Measurements from ENCODE around the gene WDR47. TPM values are rescaled to one million over a fixed set of nuclear protein-coding genes. Genes with fewer than 3 reads are reported as not detected.
"Not testable (repeated sequence)": the region's sequence is repeated elsewhere in the genome, so short reads cannot be mapped to it uniquely, and the experiment has no call there.

The WDR47 gene
- total RNA-seq, 2 experiments from 2014 or later: 10.6 to 10.9 TPM

- POLR2A ChIA-PET: interaction anchor here (0.6 to 2.1 kb wide), 12 partner anchors 10 to 473 kb away, joined by 3 to 24 read pairs (median 4); partner anchors contain the start of genes GPSM2, PRPF38B, TMEM167B and WDR47
- Mint-ChIP-seq H3K9me3 (no peaks in the 10 kb centered on the region), H3K36me3 (ENCODE audit: low read depth) (peaks cover 13% of the 10 kb centered on the region), H3K27ac (peak within 1 kb of the TSS; percentile 84), H3K27me3 (no peaks in the 10 kb centered on the region), H3K4me1 (peaks cover 27% of the 10 kb centered on the region), H3K4me3 (peak within 1 kb of the TSS; percentile 95)
- DNase-seq: peak; percentile 92
- CTCF ChIA-PET: interaction anchor here (0.6 to 2.7 kb wide), 7 partner anchors 8 to 245 kb away, joined by 3 to 23 read pairs (median 4); partner anchors contain the start of genes ELAPOR1 and TMEM167B
Measured at GRCh38 chr1:109075531-109076490, 33.9 kb upstream of the WDR47 start, which contains the start of gene TAF13. Gene TAF13, minus strand, starts transcription at chr1:109076003. Its CDS starts 56 bp downstream, at chr1:109075947.

GRCh38 chr1:109069294-109069693 is 27.4 kb upstream of the WDR47 start:
- H3K4me1 Mint-ChIP-seq: peaks cover 6% of the 10 kb centered on the region
- POLR2A ChIA-PET: interaction anchor here (0.6 kb wide), 1 partner anchor 11 kb away, joined by 3 read pairs; no protein-coding TSS in a partner anchor

DNA sequence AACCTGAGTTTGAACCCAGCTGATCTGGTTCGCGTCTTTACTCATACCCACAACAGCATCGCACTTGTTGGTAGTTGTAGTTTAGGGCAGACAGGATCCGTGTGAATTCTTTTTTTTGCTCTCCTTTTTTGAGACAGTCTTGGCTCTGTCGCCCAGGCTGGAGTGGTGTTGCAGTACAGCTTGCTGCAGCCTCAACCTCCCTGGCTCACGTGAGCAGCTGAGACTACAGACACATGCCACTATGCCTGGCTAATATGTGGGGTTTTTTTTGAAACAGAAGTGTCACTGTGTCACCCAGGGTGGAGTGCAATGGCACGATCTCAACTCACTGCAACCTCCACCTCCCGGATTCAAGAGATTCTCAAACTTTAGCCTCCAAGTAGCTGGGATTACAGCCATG is 26.0 kb upstream of the WDR47 start:
- no peak overlapping the region for H3K4me3 Mint-ChIP-seq
- H3K4me1 Mint-ChIP-seq: peaks cover 4% of the 10 kb centered on the region
- H3K9me3 Mint-ChIP-seq: no peaks in the 10 kb centered on the region
- no peaks in the 10 kb centered on the region for H3K27me3 Mint-ChIP-seq
- peaks cover 25% of the 10 kb centered on the region for H3K36me3 Mint-ChIP-seq (ENCODE audit: low read depth)
- ChIA-PET CTCF (interaction anchor here (1.3 kb wide), 1 partner anchor 32 kb away, joined by 4 read pairs; no protein-coding TSS in a partner anchor), POLR2A (no interaction called here)
- DNase-seq: no peak
- H3K27ac Mint-ChIP-seq: no peak overlapping the region

More at GRCh38 chr1:109069294-109069693, 27.4 kb upstream of the WDR47 start:
- CTCF ChIA-PET: no interaction called here
- Mint-ChIP-seq H3K9me3 (no peaks in the 10 kb centered on the region), H3K27ac (no peak overlapping the region), H3K36me3 (ENCODE audit: low read depth) (peaks cover 34% of the 10 kb centered on the region), H3K4me3 (no peak overlapping the region), H3K27me3 (no peaks in the 10 kb centered on the region)
- DNase-seq: no peak

DNA sequence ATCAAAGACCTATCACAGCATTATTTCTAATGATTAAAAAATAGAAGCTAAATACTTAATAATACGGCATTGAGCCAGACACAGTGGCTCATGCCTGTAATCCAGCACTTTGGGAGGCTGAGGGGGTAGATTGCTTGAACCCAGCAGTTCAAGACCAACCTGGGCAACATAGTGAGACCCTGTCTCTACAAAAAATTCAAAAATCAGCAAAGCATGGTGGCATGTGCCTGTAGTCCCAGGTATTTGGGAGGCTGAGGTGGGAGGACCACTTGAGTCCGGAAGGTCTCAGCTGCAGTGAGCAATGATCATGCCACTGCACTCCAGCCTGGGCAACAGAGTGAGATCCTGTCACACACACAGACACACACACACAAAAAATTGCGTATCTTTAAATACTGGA is 23.2 kb upstream of the WDR47 start:
- H3K27me3 Mint-ChIP-seq: no peaks in the 10 kb centered on the region
- H3K27ac Mint-ChIP-seq: no peak overlapping the region
- no peak overlapping the region for H3K4me3 Mint-ChIP-seq
- ChIA-PET CTCF (no interaction called here), POLR2A (no interaction called here)
- H3K9me3 Mint-ChIP-seq: no peaks in the 10 kb centered on the region
- no peak for DNase-seq
- H3K4me1 Mint-ChIP-seq: no peaks in the 10 kb centered on the region
- peaks cover 21% of the 10 kb centered on the region for H3K36me3 Mint-ChIP-seq (ENCODE audit: low read depth)

- POLR2A ChIA-PET: interaction anchor here (1.5 kb wide), 1 partner anchor 19 kb away, joined by 5 read pairs; the partner anchor contains the start of gene WDR47
- Mint-ChIP-seq H3K36me3 (ENCODE audit: low read depth) (peaks cover 10% of the 10 kb centered on the region), H3K27me3 (no peaks in the 10 kb centered on the region), H3K4me3 (no peak overlapping the region), H3K4me1 (no peaks in the 10 kb centered on the region), H3K9me3 (no peaks in the 10 kb centered on the region), H3K27ac (no peak overlapping the region)
- no peak for DNase-seq
- CTCF ChIA-PET: interaction anchor here (0.9 kb wide), 1 partner anchor 51 kb away, joined by 3 read pairs; a partner anchor contains a TSS
Measured at GRCh38 chr1:109061183-109061582, 19.3 kb upstream of the WDR47 start.

DNA sequence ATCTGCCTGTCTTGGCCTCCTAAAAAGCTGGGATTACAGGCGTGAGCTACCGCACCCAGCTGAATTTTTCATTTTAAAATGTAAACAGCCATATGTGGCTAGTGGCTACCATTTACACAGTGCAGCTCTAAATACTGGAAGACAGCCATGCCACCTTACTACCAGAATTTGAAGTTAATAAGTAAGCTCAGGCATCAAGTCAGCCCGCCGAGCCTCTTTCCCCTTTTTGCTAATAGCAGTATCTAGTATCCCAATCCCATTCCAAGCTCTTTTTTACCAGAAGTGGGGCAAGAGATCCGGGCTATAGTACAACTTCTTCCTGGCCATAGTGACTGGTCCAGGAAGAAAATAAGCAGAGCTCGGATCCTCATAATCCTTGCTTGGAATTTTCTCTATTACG is 18.8 kb upstream of the WDR47 start:
- DNase-seq: no peak
- Mint-ChIP-seq H3K4me1 (no peaks in the 10 kb centered on the region), H3K36me3 (ENCODE audit: low read depth) (peaks cover 10% of the 10 kb centered on the region), H3K27me3 (no peaks in the 10 kb centered on the region), H3K9me3 (no peaks in the 10 kb centered on the region), H3K27ac (no peak overlapping the region), H3K4me3 (no peak overlapping the region)
- POLR2A ChIA-PET: interaction anchor here (1.5 kb wide), 1 partner anchor 18 kb away, joined by 5 read pairs; the partner anchor contains the start of gene WDR47
- CTCF ChIA-PET: interaction anchor here (0.9 kb wide), 1 partner anchor 52 kb away, joined by 3 read pairs; a partner anchor contains a TSS

- H3K4me1 Mint-ChIP-seq: no peaks in the 10 kb centered on the region
- H3K27me3 Mint-ChIP-seq: no peaks in the 10 kb centered on the region
- H3K9me3 Mint-ChIP-seq: no peaks in the 10 kb centered on the region
- no peak overlapping the region for H3K27ac Mint-ChIP-seq
- CTCF ChIA-PET: no interaction called here
- POLR2A ChIA-PET: interaction anchor here (0.7 to 1.1 kb wide), 2 partner anchors 11 to 20 kb away, joined by 3 to 4 read pairs; no protein-coding TSS in a partner anchor
- no peaks in the 10 kb centered on the region for H3K36me3 Mint-ChIP-seq (ENCODE audit: low read depth)
- no peak overlapping the region for H3K4me3 Mint-ChIP-seq
- no peak for DNase-seq
Measured at GRCh38 chr1:109059026-109059425, 17.1 kb upstream of the WDR47 start.

DNA sequence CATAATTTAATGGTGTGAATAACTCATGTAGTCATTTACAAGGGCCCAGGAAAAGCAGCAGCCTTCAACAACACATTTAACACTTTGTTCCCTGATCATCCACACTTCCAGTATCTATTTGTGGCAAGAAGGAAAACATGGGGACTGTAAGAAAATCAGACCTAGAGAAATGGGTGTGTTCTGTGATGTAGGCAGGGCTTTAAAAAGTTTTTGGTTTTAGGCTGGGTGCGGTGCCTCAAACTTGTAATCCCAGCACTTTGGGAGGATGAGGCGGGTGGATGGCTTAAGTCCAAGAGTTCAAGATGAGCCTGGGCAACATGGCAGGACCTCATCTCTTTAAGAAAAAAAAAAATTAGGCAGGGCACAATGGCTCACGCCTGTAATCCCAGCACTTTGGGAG is 14.2 kb upstream of the WDR47 start:
- no peak overlapping the region for H3K27ac Mint-ChIP-seq
- ChIA-PET POLR2A (no interaction called here), CTCF (no interaction called here)
- H3K9me3 Mint-ChIP-seq: no peaks in the 10 kb centered on the region
- H3K4me3 Mint-ChIP-seq: no peak overlapping the region
- H3K4me1 Mint-ChIP-seq: no peaks in the 10 kb centered on the region
- no peaks in the 10 kb centered on the region for H3K36me3 Mint-ChIP-seq (ENCODE audit: low read depth)
- H3K27me3 Mint-ChIP-seq: no peaks in the 10 kb centered on the region
- DNase-seq: no peak

GRCh38 chr1:109052145-109052544 is 10.2 kb upstream of the WDR47 start:
- H3K36me3 Mint-ChIP-seq (ENCODE audit: low read depth); H3K27ac Mint-ChIP-seq; DNase-seq; CTCF ChIA-PET; H3K4me3 Mint-ChIP-seq; H3K4me1 Mint-ChIP-seq; H3K27me3 Mint-ChIP-seq; H3K9me3 Mint-ChIP-seq; POLR2A ChIA-PET: not testable (repeated sequence)

GRCh38 chr1:109050228-109050995 is 8.5 kb upstream of the WDR47 start:
- DNase-seq: no peak
- ChIA-PET CTCF (no interaction called here), POLR2A (no interaction called here)
- Mint-ChIP-seq H3K9me3 (no peaks in the 10 kb centered on the region), H3K36me3 (ENCODE audit: low read depth) (no peaks in the 10 kb centered on the region), H3K27me3 (peaks cover 1% of the 10 kb centered on the region), H3K4me3 (no peak overlapping the region), H3K27ac (no peak overlapping the region), H3K4me1 (peaks cover 2% of the 10 kb centered on the region)

GRCh38 chr1:109048335-109048734 is 6.4 kb upstream of the WDR47 start:
- Mint-ChIP-seq H3K27me3 (peaks cover 4% of the 10 kb centered on the region), H3K4me1 (peaks cover 3% of the 10 kb centered on the region), H3K27ac (no peak overlapping the region), H3K9me3 (no peaks in the 10 kb centered on the region), H3K4me3 (no peak overlapping the region), H3K36me3 (ENCODE audit: low read depth) (no peaks in the 10 kb centered on the region)
- ChIA-PET CTCF (no interaction called here), POLR2A (no interaction called here)
- DNase-seq: no peak

GRCh38 chr1:109047339-109047738 is 5.4 kb upstream of the WDR47 start:
- ChIA-PET POLR2A (no interaction called here), CTCF (no interaction called here)
- DNase-seq: no peak

GRCh38 chr1:109046671-109047070 is 4.8 kb upstream of the WDR47 start:
- CTCF ChIA-PET: no interaction called here
- H3K4me1 Mint-ChIP-seq: peaks cover 6% of the 10 kb centered on the region
- no peak overlapping the region for H3K4me3 Mint-ChIP-seq
- POLR2A ChIA-PET: no interaction called here
- H3K27ac Mint-ChIP-seq: no peak overlapping the region
- DNase-seq: no peak
- H3K36me3 Mint-ChIP-seq (ENCODE audit: low read depth): no peaks in the 10 kb centered on the region
- peaks cover 4% of the 10 kb centered on the region for H3K27me3 Mint-ChIP-seq
- H3K9me3 Mint-ChIP-seq: no peaks in the 10 kb centered on the region

More at GRCh38 chr1:109047339-109047738, 5.4 kb upstream of the WDR47 start:
- H3K4me3 Mint-ChIP-seq: no peak overlapping the region
- H3K27ac Mint-ChIP-seq: no peak overlapping the region
- no peaks in the 10 kb centered on the region for H3K9me3 Mint-ChIP-seq
- H3K27me3 Mint-ChIP-seq: peaks cover 4% of the 10 kb centered on the region
- no peaks in the 10 kb centered on the region for H3K36me3 Mint-ChIP-seq (ENCODE audit: low read depth)
- peaks cover 6% of the 10 kb centered on the region for H3K4me1 Mint-ChIP-seq
